CD4-positive, alpha-beta T cell treated with Interleukin-6 for 4 hours (primary cell): ENCODE results near the gene MLIP.

Source experiments
- DNase-seq: peaks from one replicate; pipeline ENCODE4 v3.0.0-alpha.2; 2020; ENCODE audit warnings: mixed read lengths

MLIP gene

DNA sequence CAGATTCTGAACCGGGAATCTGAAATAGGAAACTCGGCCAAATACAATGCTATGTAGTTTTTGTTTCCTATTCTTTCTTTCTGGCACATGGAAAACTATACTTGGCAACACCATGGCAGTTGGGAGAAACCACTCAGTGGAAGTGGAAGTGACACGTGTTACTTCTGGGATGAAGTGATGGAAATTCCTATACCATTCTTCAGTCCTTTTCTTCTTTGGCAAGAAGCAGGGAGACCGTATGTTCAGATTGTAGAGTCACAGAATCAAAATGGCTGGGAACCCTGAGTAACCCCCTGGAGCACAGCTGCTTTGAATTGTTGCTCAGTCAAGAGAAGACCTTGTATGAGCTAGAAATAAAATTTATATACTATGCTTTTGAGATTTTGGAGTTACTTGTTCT, 178.2 kb downstream of the MLIP start:
- no peak for DNase-seq

GRCh38 chr6:54291146-54291545, 179.9 kb downstream of the MLIP start:
- DNase-seq, result no peak

- no peak for DNase-seq
Measured at GRCh38 chr6:54291738-54292137, 180.5 kb downstream of the MLIP start.

DNA sequence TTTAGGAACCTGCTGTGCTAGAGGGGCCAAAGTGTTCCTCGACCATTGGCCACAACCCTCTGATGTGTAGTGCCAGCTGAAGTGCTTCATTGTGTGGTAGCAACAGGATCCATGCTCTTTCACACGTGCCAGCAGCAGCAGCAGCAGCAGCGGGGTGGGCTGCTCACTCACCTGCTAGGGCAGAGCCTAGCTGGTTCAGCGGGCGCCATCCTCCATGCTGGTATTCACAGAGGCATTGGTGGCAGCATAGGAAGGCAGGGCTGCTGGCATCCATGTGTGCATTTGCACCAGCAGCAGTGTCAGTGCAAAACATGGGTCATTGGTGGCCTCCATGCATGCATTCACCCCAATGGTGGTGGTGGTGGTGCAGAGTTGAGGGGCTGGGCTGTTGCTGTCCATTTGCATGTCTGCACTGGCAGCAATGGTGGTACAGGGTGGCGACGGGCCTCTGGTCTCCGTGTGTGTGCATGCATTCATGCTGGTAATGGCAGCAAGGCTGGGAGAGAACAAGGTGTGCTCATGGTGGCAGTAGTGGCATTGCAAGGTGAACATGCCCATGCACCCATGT, 183.8 kb downstream of the MLIP start:
- no peak for DNase-seq

GRCh38 chr6:54299542-54300269, 188.5 kb downstream of the MLIP start:
- DNase-seq, result no peak

DNA sequence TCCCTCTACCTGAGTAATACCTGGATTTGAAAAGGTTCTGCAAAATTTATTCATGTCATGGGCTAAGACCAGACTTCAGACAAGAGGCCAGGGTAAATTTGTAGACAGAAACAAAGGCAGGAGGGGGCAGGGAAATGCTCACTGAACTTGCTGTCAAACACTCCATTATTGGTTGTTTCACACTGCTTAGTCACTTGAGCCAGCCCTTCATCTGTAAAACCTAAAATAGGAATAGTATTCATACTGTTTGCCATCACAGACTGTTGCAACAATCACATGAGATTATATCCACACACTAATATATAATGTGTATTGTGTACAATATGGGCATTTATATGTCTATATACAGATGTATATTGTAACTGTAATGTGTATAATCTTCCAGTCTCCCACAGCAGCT, 190.5 kb downstream of the MLIP start:
- DNase-seq, result no peak

DNA sequence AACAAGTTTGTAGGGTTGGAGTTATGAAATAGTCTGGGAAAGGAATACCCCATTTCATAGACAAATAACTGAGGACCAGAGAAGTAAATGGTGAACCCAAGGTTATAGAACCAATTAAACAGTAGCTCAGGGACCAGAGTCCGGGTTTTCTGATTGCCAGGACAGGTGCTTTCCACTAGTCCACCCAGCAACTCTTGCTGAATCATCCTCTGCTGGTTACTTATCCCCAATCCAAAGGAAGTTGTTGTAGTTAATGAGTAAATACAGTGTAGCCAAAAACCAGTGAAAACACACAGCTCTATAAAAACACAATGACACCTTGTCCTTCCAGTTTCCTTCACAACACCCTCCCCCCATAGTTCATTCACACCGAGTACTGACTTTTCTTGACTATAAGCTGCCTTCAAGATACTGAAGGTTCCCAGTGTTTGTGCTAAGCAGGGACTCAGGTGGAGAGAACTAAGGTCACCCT, 196.2 kb downstream of the MLIP start:
- no peak for DNase-seq

- no peak for DNase-seq
Measured at GRCh38 chr6:54308289-54308985, 197.2 kb downstream of the MLIP start, which contains the start of gene TINAG. Gene TINAG, plus strand, starts transcription at chr6:54308441. Its CDS starts 110 bp downstream, at chr6:54308551.

GRCh38 chr6:54308986-54309315, 197.7 kb downstream of the MLIP start:
- no peak for DNase-seq

- DNase-seq, result no peak
Measured at GRCh38 chr6:54310377-54311152, 199.3 kb downstream of the MLIP start.

DNA sequence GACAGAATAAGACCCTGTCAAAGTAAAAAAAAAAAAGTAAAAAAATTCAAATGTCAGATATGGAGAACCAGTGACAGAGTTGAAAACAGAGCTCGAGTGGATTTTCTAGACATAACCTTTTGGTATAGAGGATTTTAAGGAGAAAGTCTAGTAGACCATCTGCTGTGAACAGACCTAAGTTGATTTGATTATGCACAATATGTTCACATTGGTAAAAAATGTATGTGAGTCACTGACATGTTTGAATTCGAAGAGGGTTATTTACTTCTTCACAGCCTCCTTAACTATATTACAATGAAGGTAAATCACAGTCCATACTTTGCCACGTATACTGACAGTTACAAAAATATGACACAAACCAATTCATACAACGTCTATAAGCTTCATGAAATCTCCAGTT, 204.4 kb downstream of the MLIP start:
- DNase-seq, result no peak
